ENCODE data around the gene CCM2L.

Gene CCM2L

GRCh38 chr20:31979713-31980426 is 30.4 kb upstream of the CCM2L start:
- no peak overlapping the region for H3K27ac ChIP-seq (ENCODE audit: low read depth, low read length)
- TF ChIP-seq EZH2phosphoT487 (IDR thresholded peaks at IDR 0.05; ENCODE audit: borderline replicate concordance, low read length) (no peak), CTCF (IDR thresholded peaks at IDR 0.05; ENCODE audit: low read depth, low read length, poor library complexity, severe bottlenecking) (no peak)
- no peak overlapping the region for H3K4me2 ChIP-seq (ENCODE audit: low read length)
- peaks cover 23% of the 10 kb centered on the region for H3K27me3 ChIP-seq (ENCODE audit: control insufficient read depth, low read length)
- no peaks in the 10 kb centered on the region for H3K9me3 ChIP-seq (ENCODE audit: control insufficient read depth, insufficient read depth, low read length)
- H4K20me1 ChIP-seq (ENCODE audit: control insufficient read depth, insufficient read depth, low read depth, low read length) = no peaks in the 10 kb centered on the region
- no peaks in the 10 kb centered on the region for H3K36me3 ChIP-seq (ENCODE audit: control insufficient read depth, low read length)
- no peak overlapping the region for H3K4me3 ChIP-seq (ENCODE audit: low read length)
- H3F3A ChIP-seq (ENCODE audit: control insufficient read depth, insufficient read depth) = no peaks in the 10 kb centered on the region
- H3K4me1 ChIP-seq (ENCODE audit: control insufficient read depth, low read length) = no peaks in the 10 kb centered on the region
- H3K9me2 ChIP-seq (replicated peaks; ENCODE audit: control insufficient read depth, low read length) = no peaks in the 10 kb centered on the region
- H3K79me2 ChIP-seq (ENCODE audit: control insufficient read depth, low read length) = no peaks in the 10 kb centered on the region

GRCh38 chr20:31981784-31982183 is 28.5 kb upstream of the CCM2L start:
- H3K4me1 ChIP-seq (ENCODE audit: control insufficient read depth, low read length) = no peaks in the 10 kb centered on the region
- no peaks in the 10 kb centered on the region for H3K79me2 ChIP-seq (ENCODE audit: control insufficient read depth, low read length)
- no peaks in the 10 kb centered on the region for H3F3A ChIP-seq (ENCODE audit: control insufficient read depth, insufficient read depth)
- no peaks in the 10 kb centered on the region for H3K9me2 ChIP-seq (replicated peaks; ENCODE audit: control insufficient read depth, low read length)
- no peak overlapping the region for H3K4me2 ChIP-seq (ENCODE audit: low read length)
- no peak for TF ChIP-seq CTCF (IDR thresholded peaks at IDR 0.05; ENCODE audit: low read depth, low read length, poor library complexity, severe bottlenecking)
- no peak for TF ChIP-seq EZH2phosphoT487 (IDR thresholded peaks at IDR 0.05; ENCODE audit: borderline replicate concordance, low read length)
- H3K9me3 ChIP-seq (ENCODE audit: control insufficient read depth, insufficient read depth, low read length) = no peaks in the 10 kb centered on the region
- H3K4me3 ChIP-seq (ENCODE audit: low read length) = no peak overlapping the region
- H3K36me3 ChIP-seq (ENCODE audit: control insufficient read depth, low read length) = no peaks in the 10 kb centered on the region
- H4K20me1 ChIP-seq (ENCODE audit: control insufficient read depth, insufficient read depth, low read depth, low read length) = no peaks in the 10 kb centered on the region
- no peak overlapping the region for H3K27ac ChIP-seq (ENCODE audit: low read depth, low read length)
- H3K27me3 ChIP-seq (ENCODE audit: control insufficient read depth, low read length) = peaks cover 17% of the 10 kb centered on the region

- Histone ChIP-seq H3K4me3 (ENCODE audit: low read length) (no peak overlapping the region), H3K4me1 (ENCODE audit: control insufficient read depth, low read length) (no peaks in the 10 kb centered on the region), H3K27ac (ENCODE audit: low read depth, low read length) (no peak overlapping the region), H3K9me2 (replicated peaks; ENCODE audit: control insufficient read depth, low read length) (no peaks in the 10 kb centered on the region), H3F3A (ENCODE audit: control insufficient read depth, insufficient read depth) (no peaks in the 10 kb centered on the region), H3K9me3 (ENCODE audit: control insufficient read depth, insufficient read depth, low read length) (no peaks in the 10 kb centered on the region), H3K79me2 (ENCODE audit: control insufficient read depth, low read length) (no peaks in the 10 kb centered on the region), H3K36me3 (ENCODE audit: control insufficient read depth, low read length) (no peaks in the 10 kb centered on the region), H3K27me3 (ENCODE audit: control insufficient read depth, low read length) (peaks cover 17% of the 10 kb centered on the region), H4K20me1 (ENCODE audit: control insufficient read depth, insufficient read depth, low read depth, low read length) (no peaks in the 10 kb centered on the region), H3K4me2 (ENCODE audit: low read length) (no peak overlapping the region)
- TF ChIP-seq EZH2phosphoT487 (IDR thresholded peaks at IDR 0.05; ENCODE audit: borderline replicate concordance, low read length) (no peak), CTCF (IDR thresholded peaks at IDR 0.05; ENCODE audit: low read depth, low read length, poor library complexity, severe bottlenecking) (no peak)
Measured at GRCh38 chr20:31984981-31985471, 25.2 kb upstream of the CCM2L start.
